Epidermal melanocyte (primary cell): ENCODE results near the gene TENM3.
"Not testable (repeated sequence)": the region's sequence is repeated elsewhere in the genome, so short reads cannot be mapped to it uniquely, and the experiment has no call there.

Experiments
- DNase-seq: peaks from one replicate; pipeline ENCODE4 v3.0.0; 2011; ENCODE audit warnings: low spot score; ENCODE audit not compliant: insufficient read length

Gene TENM3

GRCh38 chr4:182328505-182328904 lies 85.3 kb downstream of the TENM3 start:
- DNase-seq, result no peak

- DNase-seq, result no peak
Observed at GRCh38 chr4:182337366-182337765, 94.2 kb downstream of the TENM3 start.

- no peak for DNase-seq
Observed at GRCh38 chr4:182338063-182338462, 94.9 kb downstream of the TENM3 start.

- DNase-seq, result no peak
Observed at GRCh38 chr4:182338746-182339145, 95.5 kb downstream of the TENM3 start.

- no peak for DNase-seq
Observed at GRCh38 chr4:182339221-182339641, 96.0 kb downstream of the TENM3 start.

GRCh38 chr4:182343453-182343852 lies 100.3 kb downstream of the TENM3 start:
- no peak for DNase-seq

- DNase-seq, result no peak
Observed at GRCh38 chr4:182344968-182345367, 101.8 kb downstream of the TENM3 start.

GRCh38 chr4:182346250-182346649 lies 103.0 kb downstream of the TENM3 start:
- no peak for DNase-seq

- no peak for DNase-seq
Observed at GRCh38 chr4:182346675-182347375, 103.6 kb downstream of the TENM3 start.

- DNase-seq, result no peak
Observed at GRCh38 chr4:182348779-182349326, 105.7 kb downstream of the TENM3 start.

GRCh38 chr4:182350041-182350440 lies 106.8 kb downstream of the TENM3 start:
- no peak for DNase-seq

GRCh38 chr4:182351485-182351884 lies 108.3 kb downstream of the TENM3 start:
- DNase-seq, result no peak

GRCh38 chr4:182354106-182354505 lies 110.9 kb downstream of the TENM3 start:
- DNase-seq, result no peak

GRCh38 chr4:182354867-182355266 lies 111.7 kb downstream of the TENM3 start:
- no peak for DNase-seq

- peak; percentile 40 for DNase-seq
Observed at GRCh38 chr4:182367153-182367552, 124.0 kb downstream of the TENM3 start.

GRCh38 chr4:182369211-182369610 lies 126.0 kb downstream of the TENM3 start:
- no peak for DNase-seq

GRCh38 chr4:182370491-182370890 lies 127.3 kb downstream of the TENM3 start:
- DNase-seq, result no peak

- DNase-seq, result no peak
Observed at GRCh38 chr4:182380771-182381181, 137.6 kb downstream of the TENM3 start.

GRCh38 chr4:182382941-182383340 lies 139.7 kb downstream of the TENM3 start:
- no peak for DNase-seq

- no peak for DNase-seq
Observed at GRCh38 chr4:182384631-182385091, 141.5 kb downstream of the TENM3 start.

GRCh38 chr4:182385897-182386296 lies 142.7 kb downstream of the TENM3 start:
- DNase-seq, result no peak

GRCh38 chr4:182386576-182386975 lies 143.4 kb downstream of the TENM3 start:
- DNase-seq, result not testable (repeated sequence)

- DNase-seq, result no peak
Observed at GRCh38 chr4:182391111-182391684, 148.0 kb downstream of the TENM3 start.
